ENCODE results near the gene RAPGEF2.
"Not testable (repeated sequence)": the region's sequence is repeated elsewhere in the genome, so short reads cannot be mapped to it uniquely, and the experiment has no call there.

The RAPGEF2 gene

DNA sequence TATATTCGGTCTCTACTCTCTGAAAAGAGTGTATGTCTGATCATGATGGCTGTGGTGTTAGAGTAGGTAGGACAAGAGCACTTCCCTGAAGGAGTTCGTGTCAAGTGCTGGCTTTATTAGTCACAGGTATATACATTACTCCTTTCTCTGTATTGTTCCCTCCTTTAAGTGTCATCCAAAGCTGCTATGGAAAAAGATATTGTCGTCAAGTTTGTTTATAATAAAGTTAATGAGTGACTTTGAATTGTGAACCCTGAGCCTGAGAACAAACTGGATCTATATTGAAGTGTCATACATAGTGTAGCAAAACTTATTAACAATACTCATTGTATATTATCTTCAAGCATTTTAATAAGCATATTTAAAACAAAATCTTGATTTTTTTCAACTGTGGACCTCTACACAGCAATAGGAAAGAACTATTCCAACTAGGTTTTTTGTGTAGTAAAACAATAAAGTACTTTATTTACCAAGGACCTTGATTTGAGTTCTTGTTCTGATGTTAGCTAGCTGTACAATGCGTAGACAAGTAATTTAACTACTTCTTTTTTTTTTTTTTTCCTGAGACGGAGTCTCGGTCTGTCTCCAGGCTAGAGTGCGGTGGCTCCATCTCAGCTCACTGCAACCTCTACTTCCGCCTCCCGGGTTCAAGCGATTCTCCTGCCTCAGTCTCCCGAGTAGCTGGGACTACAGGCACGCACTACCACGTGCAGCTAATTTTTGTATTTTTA lies 177.7 kb downstream of the RAPGEF2 start:
- no peak for DNase-seq (ENCODE audit: low read depth in 2 of 2)

DNA sequence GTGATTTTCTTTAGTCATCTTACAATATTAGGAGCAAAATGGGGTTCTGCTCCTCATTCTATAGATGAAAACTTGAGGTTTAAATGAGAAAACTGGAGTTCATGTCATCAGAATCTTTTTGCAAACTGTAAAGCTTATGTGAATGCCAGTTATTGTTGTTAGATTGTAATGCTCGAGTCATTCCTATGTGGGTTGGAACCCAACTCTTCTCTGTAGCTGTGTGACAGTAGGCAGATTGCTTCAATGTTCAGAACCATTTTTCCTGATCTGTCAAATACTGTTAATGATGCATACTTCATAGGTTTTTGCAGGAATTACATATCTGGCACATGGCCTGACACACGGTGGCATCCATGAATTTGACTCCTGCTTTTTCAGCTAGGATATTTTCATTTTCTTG lies 178.9 kb downstream of the RAPGEF2 start:
- DNase-seq (ENCODE audit: low read depth in 2 of 2) = no peak

DNA sequence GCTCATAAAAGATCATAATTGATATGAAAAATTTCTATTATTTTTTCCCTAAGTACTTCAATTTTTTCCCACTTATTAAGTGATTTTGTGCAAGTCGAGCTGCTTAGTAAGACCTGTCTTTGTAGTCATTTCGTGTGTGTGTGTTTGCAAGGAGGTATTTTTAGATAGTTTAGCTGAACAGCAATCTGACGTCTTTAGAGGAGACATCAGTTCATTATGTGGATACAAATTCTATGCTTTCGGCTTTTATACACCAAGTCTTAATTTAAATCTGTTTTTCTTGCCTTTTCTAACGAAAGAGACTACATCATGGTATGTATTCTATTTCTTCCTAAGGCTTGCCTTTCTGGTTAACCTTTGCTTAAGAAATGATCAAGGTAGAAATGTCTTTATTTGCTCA lies 179.4 kb downstream of the RAPGEF2 start:
- no peak for DNase-seq (ENCODE audit: low read depth in 2 of 2)

DNA sequence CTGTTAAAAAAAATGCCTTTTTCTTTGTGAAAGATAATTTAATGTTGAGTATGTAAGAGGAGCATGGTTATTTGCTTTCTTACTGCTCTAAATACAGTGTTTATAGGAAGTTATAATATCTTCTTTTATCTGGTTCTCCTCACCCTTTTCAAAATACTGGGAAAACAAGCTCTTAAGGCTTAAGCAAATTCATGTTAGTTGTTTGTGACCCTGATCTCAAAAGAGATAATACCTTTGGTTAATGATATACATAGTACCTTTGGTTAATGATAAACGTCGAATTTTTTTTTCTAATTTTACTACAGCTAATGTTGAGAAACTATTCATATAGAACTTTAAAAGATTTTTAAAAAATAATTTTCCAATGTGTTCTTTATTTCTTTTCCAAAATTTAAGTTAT lies 180.1 kb downstream of the RAPGEF2 start:
- no peak for DNase-seq (ENCODE audit: low read depth in 2 of 2)

DNA sequence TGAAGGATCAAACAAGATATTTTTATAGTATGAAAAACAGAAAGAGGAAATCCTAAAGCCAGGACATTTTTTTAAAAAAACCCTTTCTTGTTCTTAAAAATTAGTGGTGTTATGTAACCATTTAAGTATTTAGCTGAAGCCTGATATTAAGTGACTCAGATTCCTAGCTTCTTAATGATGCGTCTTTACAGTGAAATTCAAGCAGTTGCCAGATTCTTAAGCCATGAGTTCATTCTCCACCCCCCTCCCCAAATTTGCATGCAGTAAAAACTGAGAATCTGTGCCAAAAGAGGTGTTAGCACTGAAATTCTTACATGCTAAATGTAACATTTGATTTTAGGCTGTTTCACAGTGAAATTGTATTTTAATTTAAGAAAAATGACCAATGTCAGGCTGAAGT lies 180.8 kb downstream of the RAPGEF2 start:
- no peak for DNase-seq (ENCODE audit: low read depth in 2 of 2)

DNA sequence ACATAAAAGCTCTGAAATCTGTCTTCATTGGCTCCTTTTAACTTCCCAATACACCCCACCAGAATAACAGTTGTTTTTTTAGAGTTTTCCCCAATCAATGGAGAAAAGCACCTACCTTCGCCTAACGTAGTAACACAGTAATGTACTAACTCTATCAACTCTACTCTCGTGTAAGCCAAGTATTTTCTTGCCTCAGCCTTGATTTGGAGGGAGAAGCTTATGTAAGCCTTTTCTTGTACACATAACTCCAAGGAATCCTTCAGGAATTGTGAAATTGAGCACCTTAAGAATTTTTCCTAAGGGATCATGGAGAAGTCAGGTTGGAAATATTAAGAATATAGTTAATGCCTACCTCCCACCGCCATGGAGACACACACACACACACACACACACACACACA lies 181.2 kb downstream of the RAPGEF2 start:
- no peak for DNase-seq (ENCODE audit: low read depth in 2 of 2)

DNA sequence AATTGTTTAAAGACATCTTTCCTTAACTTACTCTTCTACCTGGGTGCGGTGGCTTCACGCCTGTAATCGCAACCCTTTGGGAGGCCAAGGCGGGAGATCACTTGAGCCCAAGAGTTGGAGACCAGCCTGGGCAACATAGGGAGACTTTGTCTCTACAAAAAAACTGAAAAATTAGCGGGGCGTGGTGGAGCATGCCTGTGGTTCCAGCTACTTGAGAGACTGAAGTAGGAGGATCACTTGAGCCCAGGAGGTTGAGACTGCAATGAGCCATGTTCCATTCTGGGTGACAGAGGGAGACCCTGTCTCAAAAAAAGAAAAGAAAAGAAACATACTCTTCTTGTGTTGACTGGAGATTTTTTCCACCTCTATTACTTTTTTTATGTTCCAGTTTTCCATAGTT lies 181.9 kb downstream of the RAPGEF2 start:
- DNase-seq (ENCODE audit: low read depth in 2 of 2) = no peak

DNA sequence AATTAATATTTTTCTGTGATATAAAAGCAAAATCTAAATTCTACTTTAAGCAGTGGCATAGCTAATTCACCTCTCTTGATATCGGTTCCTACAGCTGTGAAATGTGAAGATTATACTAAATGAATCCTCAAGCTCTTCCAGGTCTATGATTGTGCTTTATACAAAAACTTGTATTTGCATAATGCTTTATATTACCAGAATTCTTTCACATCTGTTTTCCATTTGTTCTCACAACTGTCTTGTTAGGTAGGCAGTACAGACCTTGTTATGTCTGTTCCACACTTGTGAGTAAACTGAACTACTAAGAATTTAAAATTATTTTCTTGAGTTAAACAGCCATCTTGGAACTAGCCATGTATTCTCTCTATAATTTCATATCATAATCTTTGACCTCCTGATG lies 184.9 kb downstream of the RAPGEF2 start:
- no peak for DNase-seq (ENCODE audit: low read depth in 2 of 2)

DNA sequence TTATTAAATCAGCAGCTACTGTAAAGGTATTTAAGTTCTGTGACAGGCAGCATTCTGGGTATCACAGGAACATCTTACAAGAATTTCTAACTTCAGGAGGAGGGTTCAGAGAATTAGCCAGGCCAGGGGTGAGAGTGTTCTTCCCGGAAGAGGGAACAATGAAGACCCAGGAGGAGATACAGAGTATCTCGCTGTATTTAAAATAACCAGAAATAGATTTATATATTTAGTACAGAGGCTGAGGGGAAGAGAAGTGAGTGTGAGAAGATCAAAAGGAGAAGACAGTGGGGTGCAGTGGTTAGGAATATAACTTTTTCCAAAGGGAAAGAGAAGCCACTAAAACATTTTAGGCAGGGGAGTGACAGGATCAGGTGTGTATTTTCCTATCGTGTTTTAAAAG lies 186.8 kb downstream of the RAPGEF2 start:
- DNase-seq (ENCODE audit: low read depth in 2 of 2) = no peak

DNA sequence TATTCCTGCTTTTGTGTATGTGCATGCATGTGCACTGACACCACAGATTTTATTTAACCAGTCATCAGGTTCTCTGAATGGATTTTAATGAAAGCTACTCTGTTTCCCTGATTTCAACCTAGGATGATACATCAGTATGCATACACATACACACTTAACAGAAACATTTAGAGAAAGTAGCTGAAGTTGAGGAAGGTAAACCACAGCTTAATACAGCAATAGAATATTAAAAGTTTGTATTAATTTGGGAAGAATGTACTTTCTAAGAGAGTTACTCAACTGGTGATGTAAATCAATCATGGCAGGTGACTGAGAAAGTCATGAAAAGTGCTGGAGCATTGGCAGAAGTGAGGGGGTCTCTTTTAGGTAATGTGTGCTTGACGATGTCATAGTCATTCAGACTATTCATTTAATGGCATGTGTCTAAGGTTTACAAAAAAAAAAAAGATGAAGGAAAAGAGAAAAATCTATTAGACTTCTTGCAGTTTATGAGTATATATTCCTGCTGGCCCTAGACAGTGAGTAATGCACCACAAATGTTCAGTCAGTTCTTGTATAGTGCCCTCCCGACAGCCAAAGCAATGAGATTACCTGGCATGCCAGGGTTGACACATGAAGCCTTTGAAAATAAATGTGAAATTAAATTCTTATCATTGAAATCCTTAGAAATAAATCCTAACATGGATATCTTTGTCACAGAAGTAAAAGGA lies 187.6 kb downstream of the RAPGEF2 start:
- no peak for DNase-seq (ENCODE audit: low read depth in 2 of 2)

DNA sequence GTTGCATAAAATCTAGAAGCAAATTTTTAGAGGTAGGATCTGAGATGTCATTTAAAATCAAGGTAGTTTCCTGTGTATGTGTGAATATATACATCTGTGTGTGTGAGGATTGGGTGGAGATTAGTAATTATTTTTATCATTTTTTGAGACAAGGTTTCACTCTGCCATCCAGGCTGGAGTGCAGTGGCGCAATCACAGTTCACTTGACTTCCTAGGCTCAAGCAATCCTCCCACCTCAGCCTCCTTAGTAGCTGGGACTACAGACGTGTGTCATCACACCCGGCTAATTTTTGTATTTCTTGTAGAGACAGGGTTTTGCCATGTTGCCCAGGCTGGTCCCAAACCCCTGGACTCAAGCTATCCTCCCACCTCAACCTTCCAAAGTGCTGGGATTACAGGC lies 188.3 kb downstream of the RAPGEF2 start:
- no peak for DNase-seq (ENCODE audit: low read depth in 2 of 2)

DNA sequence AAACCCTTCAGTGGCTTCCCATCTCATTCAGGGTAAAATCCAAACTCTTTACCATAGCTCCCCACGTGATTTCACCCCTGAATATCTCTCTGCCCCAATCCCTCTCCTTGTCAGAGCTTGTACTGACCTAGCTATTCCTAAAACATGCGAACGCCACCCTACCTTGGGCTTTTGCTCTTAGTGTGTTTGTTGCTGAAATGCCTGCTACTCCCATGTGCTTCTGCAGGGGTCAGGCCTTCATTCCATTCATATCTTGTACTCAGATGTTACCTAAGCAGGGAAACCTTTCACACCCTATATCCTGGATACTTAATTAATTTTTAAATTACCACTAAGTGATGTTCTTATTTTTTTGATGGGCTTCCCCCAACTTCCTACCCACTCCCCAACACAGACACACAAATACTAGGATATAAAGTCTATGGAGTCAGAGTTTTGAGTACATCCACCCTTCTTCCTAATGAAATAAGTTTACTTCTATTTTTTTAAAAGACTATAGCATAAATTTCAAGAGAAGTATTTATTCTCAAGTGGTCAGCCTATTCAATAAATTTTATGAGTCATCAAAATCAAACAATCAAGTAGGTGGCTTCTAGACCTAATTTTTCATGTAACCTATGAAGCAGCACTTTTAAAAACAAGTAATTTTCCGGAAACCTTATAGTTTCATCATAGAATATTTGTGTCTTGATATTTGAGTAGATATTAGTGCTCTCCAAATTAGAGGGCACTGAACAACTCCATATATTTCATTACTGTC lies 189.4 kb downstream of the RAPGEF2 start:
- no peak for DNase-seq (ENCODE audit: low read depth in 2 of 2)

DNA sequence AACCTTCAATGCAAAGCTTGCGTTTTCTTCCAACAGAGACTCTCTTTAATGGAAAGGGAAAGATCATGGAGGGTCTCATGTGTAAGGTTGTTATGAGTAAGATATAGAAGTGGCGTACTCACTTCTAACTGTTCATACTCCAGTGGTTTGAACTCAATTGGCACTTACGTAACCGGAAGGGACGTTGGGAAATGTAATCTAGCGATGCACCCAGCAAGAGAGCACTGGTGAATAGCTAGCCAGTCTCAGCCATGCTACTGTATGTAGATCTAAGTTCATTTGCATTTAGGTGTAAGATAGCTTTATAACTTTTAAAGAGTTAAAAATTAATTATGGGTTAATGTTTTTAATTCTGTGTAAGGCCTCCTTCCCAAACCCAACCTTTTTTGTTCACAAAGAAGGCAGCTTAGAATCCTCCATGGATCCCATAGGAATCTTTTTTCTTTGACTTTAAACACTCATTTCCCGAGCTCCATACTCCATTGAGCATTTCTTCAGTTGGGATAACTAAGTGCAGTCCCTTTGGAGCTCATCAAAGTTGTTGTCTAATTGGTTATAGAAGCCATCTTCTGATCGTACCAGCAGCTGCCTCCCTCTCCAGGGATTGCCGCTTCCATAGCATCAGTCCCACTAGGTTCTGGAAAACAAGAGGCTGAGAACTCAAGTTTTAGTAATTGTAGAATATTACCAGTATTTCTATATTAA lies 191.1 kb downstream of the RAPGEF2 start:
- DNase-seq (ENCODE audit: low read depth in 2 of 2) = no peak

DNA sequence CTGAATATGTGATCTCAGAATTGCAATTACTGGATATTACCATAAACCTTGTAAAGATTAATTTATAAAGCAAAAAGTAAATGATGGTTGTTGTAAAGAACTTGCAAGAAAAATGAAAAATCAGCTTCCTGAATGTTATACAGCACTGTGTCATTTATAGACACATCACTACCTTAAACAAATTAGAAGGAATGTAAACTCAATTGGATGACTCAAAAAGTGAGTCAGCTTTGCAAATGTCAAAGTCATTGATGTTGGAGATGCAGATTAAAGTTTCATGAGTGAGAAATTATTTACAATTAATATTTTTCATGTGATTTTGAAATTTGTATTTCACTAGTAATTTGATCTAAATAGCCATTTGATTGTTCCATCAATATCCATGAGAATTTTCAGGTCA lies 193.2 kb downstream of the RAPGEF2 start:
- no peak for DNase-seq (ENCODE audit: low read depth in 2 of 2)

DNA sequence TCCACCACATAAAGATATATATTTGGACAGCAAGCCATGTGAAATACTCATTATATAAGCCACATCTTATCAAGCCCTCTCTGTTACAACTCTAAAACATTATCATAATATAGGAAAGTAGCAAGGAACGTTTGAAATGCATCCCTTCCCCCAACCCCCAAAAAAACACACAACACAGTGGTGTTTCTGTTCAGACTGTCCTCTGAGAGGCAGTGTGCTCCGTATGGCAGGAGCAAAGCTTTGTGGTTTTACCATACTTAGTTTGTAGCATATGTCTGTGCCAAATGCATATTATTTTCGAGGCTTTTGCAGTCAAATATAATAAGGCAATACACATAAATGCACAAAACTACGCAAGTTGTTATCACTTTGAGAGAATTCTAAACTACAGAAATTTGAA lies 194.2 kb downstream of the RAPGEF2 start:
- DNase-seq (ENCODE audit: low read depth in 2 of 2) = no peak

DNA sequence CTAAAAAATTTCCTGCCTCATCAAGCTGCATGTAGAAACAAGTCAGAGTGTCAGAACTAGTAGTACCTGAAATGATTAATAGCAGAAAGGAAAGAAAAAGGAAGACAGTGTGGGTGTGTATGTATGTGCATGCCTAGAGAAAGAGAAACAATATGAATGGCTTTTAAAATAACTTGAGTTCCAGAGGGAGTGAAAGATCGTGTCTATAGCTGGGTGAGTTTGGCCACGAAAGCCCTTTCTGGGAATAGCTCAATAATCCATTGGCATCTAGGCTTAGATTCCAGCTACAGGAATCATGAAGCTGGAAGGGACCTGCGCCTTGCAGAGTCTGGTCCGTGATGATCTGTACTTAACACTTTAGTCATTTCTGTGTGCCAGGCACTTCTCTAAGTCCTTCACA lies 195.6 kb downstream of the RAPGEF2 start:
- no peak for DNase-seq (ENCODE audit: low read depth in 2 of 2)

DNA sequence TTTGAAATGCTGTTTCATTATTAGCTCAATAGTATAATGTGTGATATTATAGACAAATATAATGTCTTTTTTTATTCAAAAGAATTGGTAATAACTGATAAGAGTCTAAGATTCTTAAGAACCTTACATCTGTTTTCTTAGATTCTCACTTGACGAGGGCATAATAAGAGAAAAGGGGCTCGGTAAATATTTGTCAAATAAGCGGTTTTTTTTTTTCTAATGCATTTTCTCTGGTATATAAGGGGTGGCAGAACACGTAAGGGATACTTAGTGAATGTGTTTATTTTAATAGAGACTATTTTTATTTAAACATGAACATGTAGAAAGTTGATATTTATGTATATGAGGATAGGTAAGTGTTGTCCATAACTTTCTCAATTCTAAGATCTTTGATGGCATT lies 200.6 kb downstream of the RAPGEF2 start:
- no peak for DNase-seq (ENCODE audit: low read depth in 2 of 2)

DNA sequence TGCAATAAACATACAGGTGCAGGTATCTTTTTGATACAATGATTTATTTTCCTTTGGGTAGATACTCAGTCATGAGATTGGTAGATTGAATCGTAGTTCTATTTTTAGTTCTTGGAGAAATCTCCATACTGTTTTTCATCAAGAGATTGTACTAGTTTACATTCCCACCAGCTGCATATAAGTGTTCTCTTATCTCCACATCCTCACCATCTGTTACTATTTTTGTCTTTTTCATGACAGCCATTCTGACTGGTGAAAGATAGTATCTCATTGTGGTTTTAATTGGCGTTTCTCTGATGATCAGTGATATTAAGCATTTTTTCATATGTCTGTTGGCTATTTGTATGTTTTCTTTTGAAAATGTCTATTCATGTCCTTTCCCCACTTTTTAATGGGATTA lies 202.2 kb downstream of the RAPGEF2 start:
- DNase-seq (ENCODE audit: low read depth in 2 of 2) = no peak

DNA sequence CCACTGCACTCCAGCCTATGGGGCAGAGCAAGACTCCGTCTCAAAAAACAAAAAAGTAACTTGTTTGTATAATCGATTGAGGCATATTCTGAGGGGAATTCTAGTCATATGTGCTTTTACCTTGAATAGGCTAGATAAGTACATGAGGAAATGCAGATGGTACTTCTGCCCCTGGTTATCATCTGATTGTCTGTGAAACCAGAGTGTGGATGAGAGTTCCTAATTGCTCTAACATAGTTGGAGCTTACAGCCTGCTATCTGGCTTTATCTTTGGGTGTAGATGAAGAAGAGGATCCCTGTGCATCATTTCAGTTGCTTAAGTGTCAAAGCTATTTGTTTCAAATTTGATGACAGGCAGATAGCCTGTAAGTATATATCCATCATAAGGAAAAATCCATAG lies 205.1 kb downstream of the RAPGEF2 start:
- DNase-seq (ENCODE audit: low read depth in 2 of 2) = no peak

DNA sequence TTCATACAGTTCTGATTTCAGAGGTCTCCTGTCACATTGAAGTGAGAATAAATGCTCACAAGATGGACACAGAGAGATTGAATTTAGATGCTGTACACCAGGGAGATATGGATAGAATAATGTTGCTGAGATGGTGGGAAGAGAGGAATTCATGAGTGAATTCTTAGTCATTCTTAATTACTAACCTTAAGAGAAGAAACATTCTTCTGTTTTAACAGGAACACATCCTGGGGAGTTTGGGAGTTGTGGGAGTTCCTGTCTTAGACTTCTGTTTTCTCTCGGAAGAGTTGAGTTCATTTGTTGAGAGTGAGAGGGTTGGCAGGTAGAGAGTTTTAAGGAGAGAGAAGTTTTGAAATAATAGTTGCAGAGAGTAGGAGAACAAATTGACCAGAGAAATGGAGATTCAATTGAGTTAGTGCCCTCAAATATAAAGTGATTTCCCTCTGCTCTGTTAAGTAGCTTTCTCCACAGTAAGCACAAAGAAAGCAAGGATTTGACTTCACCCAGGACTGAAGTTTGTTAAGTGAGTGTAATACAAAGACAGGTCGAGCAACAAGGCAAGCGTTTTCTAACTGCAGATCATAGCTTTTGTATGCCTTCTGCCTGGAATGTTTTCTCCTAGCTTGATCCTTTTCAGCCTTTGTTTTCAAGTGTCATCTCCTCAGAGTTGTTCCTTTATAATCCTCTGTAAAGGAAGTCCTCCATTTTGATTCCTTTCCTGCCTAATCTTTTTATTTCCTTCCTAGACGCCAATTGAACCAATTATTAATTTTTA lies 205.9 kb downstream of the RAPGEF2 start:
- no peak for DNase-seq (ENCODE audit: low read depth in 2 of 2)

DNA sequence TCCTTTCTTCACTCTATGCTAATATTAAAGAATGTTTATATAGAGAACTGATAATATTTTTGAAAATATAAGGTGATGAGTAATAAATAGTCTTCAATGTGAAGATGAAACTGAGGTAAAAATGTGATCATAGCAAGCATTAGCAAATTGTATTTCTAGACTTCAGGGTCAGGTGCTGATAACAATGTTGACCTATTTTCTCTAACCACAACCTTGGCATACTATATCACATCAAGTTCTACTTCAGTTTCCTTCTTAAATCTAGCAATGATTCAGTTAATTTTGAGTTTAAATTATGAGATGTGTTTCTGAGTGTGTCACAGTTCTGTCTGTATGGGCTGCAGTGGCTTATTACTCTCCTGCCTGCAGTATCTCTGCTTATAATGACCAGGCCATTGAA lies 209.4 kb downstream of the RAPGEF2 start:
- no peak for DNase-seq (ENCODE audit: low read depth in 2 of 2)

DNA sequence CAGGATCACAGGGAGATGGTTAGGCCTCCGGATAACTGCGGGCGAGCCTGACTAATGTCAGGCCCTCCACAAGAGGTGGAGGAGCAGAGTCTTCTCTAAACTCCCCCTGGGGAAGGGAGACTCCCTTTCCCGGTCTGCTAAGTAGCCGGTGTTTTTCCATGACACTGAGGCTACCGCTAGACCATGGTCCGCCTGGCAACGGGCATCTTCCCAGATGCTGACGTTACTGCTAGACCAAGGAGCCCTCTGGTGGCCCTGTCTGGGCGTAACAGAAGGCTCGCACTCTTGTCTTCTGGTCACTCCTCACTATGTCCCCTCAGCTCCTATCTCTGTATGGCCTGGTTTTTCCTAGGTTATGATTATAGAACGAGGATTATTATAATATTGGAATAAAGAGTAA lies 213.0 kb downstream of the RAPGEF2 start:
- not testable (repeated sequence) for DNase-seq (ENCODE audit: low read depth in 2 of 2)

Measured in stimulated activated CD8-positive, alpha-beta memory T cell treated with anti-CD3 and anti-CD28 coated beads, Interleukin-2, amount 100 ng/mL, for 48 hours (primary cell).